ENCODE measurements around the gene BSN.

GRCh38 chr3:49650637-49651036, 96.4 kb downstream of the BSN start:
- TF ChIP-seq, protein P1, sequence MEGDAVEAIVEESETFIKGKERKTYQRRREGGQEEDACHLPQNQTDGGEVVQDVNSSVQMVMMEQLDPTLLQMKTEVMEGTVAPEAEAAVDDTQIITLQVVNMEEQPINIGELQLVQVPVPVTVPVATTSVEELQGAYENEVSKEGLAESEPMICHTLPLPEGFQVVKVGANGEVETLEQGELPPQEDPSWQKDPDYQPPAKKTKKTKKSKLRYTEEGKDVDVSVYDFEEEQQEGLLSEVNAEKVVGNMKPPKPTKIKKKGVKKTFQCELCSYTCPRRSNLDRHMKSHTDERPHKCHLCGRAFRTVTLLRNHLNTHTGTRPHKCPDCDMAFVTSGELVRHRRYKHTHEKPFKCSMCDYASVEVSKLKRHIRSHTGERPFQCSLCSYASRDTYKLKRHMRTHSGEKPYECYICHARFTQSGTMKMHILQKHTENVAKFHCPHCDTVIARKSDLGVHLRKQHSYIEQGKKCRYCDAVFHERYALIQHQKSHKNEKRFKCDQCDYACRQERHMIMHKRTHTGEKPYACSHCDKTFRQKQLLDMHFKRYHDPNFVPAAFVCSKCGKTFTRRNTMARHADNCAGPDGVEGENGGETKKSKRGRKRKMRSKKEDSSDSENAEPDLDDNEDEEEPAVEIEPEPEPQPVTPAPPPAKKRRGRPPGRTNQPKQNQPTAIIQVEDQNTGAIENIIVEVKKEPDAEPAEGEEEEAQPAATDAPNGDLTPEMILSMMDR (IDR thresholded peaks at IDR 0.05; ENCODE audit: insufficient read depth, low read length, poor library complexity, severe bottlenecking): no peak
- TF ChIP-seq EZH2phosphoT487 (conservative IDR thresholded peaks at IDR 0.05; ENCODE audit: low read length): no peak

All from SU-DHL-6 (cell line).